ENCODE measurements around the gene NEGR1. TPM values are rescaled to one million over a fixed set of nuclear protein-coding genes. Genes with fewer than 3 reads are reported as not detected.

NEGR1 gene
- polyA plus RNA-seq, 1 donor from 2014 or later: 47.4 TPM

DNA sequence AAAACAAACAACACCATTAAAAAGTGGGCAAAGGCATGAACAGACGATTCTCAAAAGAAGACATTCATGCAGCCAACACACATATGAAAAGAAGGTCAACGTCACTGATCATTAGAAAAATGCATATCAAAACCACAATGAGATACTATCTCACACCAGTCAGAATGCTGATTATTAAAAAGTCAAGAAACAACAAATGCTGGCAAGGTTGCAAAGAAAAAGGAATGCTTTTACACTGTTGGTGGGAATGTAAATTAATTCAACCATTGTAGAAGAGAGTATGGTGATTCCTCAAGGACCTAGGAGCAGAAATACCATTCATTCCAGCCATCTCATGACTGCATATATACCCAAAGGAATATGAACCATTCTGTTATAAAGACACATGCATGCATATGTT, 419.6 kb downstream of the NEGR1 start:
- TF ChIP-seq CTCF (IDR thresholded peaks at IDR 0.05; ENCODE audit: poor library complexity, severe bottlenecking) (no peak), MXI1 (conservative IDR thresholded peaks at IDR 0.05; ENCODE audit: poor library complexity, severe bottlenecking) (no peak), RAD21 (conservative IDR thresholded peaks at IDR 0.05) (no peak), TAF1 (IDR thresholded peaks at IDR 0.05; ENCODE audit: low read depth) (no peak), EZH2 (IDR thresholded peaks at IDR 0.05; ENCODE audit: borderline replicate concordance, insufficient read depth, low read length, poor library complexity, severe bottlenecking) (no peak), EP300 (conservative IDR thresholded peaks at IDR 0.05; ENCODE audit: poor library complexity, severe bottlenecking) (no peak), POLR2AphosphoS5 (IDR thresholded peaks at IDR 0.05) (no peak), REST (IDR thresholded peaks at IDR 0.05; ENCODE audit: borderline replicate concordance) (no peak), SMC3 (conservative IDR thresholded peaks at IDR 0.05; ENCODE audit: poor library complexity) (no peak)
- H3K36me3 ChIP-seq (ENCODE audit: insufficient read depth, low read length): no peaks in the 10 kb centered on the region
- H3K9me3 ChIP-seq (ENCODE audit: low read length): no peaks in the 10 kb centered on the region

DNA sequence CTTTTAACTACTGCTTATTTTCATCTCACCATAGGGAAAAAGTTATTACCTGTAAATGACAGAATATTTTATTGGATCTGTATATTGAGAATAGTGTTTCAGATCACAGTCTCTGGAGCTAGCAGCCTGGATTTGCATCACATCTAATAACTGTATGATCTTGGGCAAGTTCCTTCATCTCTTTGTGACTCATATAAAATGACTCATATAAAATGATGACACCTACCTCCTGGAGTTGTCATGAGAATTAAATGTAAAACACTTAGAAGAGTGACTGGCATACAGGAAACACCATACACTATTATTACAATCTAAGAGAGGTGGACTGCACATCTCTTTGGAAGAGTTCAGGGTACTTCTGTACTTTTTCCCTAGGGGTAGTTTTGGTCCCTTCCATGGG, 421.3 kb downstream of the NEGR1 start:
- H3K36me3 ChIP-seq (ENCODE audit: insufficient read depth, low read length): no peaks in the 10 kb centered on the region
- H3K4me3 ChIP-seq (ENCODE audit: low read length): no peak overlapping the region
- H3K4me2 ChIP-seq (ENCODE audit: low read length): no peak overlapping the region
- H3K27ac ChIP-seq (ENCODE audit: low read length): no peak overlapping the region
- H4K20me1 ChIP-seq (ENCODE audit: insufficient read depth): no peaks in the 10 kb centered on the region
- TF ChIP-seq CTCF (IDR thresholded peaks at IDR 0.05; ENCODE audit: poor library complexity, severe bottlenecking) (no peak), REST (IDR thresholded peaks at IDR 0.05; ENCODE audit: borderline replicate concordance) (no peak), MXI1 (conservative IDR thresholded peaks at IDR 0.05; ENCODE audit: poor library complexity, severe bottlenecking) (no peak), TAF1 (IDR thresholded peaks at IDR 0.05; ENCODE audit: low read depth) (no peak), EP300 (conservative IDR thresholded peaks at IDR 0.05; ENCODE audit: poor library complexity, severe bottlenecking) (no peak), RAD21 (conservative IDR thresholded peaks at IDR 0.05) (no peak), POLR2AphosphoS5 (IDR thresholded peaks at IDR 0.05) (no peak), SMC3 (conservative IDR thresholded peaks at IDR 0.05; ENCODE audit: poor library complexity) (no peak), EZH2 (IDR thresholded peaks at IDR 0.05; ENCODE audit: borderline replicate concordance, insufficient read depth, low read length, poor library complexity, severe bottlenecking) (no peak)
- H3K9ac ChIP-seq (ENCODE audit: low read length): no peak overlapping the region
- H2AFZ ChIP-seq (ENCODE audit: low read depth, low read length): no peak overlapping the region
- H3K9me2 ChIP-seq (ENCODE audit: insufficient read depth, low read length): no peaks in the 10 kb centered on the region
- no peaks in the 10 kb centered on the region for H3K27me3 ChIP-seq (ENCODE audit: insufficient read depth, low read depth, low read length)
- no peaks in the 10 kb centered on the region for H3F3A ChIP-seq (ENCODE audit: insufficient read depth, low read length, poor library complexity, severe bottlenecking)
- no peaks in the 10 kb centered on the region for H3K9me3 ChIP-seq (ENCODE audit: low read length)
- H3K79me2 ChIP-seq (replicated peaks; ENCODE audit: insufficient read depth, low read length): no peaks in the 10 kb centered on the region

More for the DNA sequence above, 419.6 kb downstream of the NEGR1 start:
- Histone ChIP-seq H3K27ac (ENCODE audit: low read length) (no peak overlapping the region), H2AFZ (ENCODE audit: low read depth, low read length) (no peak overlapping the region), H3K9ac (ENCODE audit: low read length) (no peak overlapping the region), H3K4me3 (ENCODE audit: low read length) (no peak overlapping the region), H3F3A (ENCODE audit: insufficient read depth, low read length, poor library complexity, severe bottlenecking) (no peaks in the 10 kb centered on the region), H3K79me2 (replicated peaks; ENCODE audit: insufficient read depth, low read length) (no peaks in the 10 kb centered on the region), H4K20me1 (ENCODE audit: insufficient read depth) (no peaks in the 10 kb centered on the region), H3K9me2 (ENCODE audit: insufficient read depth, low read length) (no peaks in the 10 kb centered on the region), H3K4me2 (ENCODE audit: low read length) (no peak overlapping the region), H3K27me3 (ENCODE audit: insufficient read depth, low read depth, low read length) (no peaks in the 10 kb centered on the region)
